UCSD-AML1 (cell line): ENCODE data around the gene MAP3K20.
"Not testable (repeated sequence)": the region's sequence is repeated elsewhere in the genome, so short reads cannot be mapped to it uniquely, and the experiment has no call there.

ENCODE experiments used
- DNase-seq: peaks from one replicate; lab custom pipeline; 2025; ENCODE audit not compliant: unreplicated experiment; lab: John Stamatoyannopoulos, UW

MAP3K20 gene

DNA sequence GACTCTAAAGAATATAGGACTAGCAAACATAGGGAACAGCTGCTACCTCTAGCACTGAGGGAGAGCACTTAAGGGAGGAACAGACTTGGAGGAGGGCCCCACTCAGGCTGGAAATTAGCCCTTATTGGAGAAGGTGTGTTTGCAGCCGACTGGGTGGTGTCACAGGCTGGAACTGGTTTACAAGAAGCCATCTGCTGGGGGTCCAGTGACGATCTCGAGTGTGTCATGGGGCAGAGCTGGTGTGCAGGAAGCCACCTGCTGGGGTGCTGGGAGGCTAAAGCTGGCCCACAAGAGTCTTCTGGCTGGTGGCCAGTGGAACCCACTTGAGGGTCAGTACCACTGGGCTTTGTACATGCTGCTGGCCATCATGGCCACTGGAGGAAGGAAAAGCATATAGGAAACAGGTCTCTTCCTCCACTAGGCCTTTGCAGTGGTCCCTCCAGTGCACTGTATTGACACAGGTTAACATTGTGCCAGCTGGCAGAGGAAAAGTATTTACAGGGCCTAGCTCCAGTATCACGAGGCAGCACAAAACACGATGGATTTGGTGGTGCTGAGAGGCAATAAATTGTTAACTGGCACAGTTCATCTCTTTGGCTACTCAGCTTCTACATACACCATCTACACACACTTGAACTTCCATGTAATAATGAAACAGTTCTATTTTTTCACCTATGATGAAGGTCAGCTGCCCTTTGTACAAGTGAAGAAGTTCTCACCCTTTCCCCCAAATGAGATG, 43.6 kb downstream of the MAP3K20 start:
- no peak for DNase-seq

DNA sequence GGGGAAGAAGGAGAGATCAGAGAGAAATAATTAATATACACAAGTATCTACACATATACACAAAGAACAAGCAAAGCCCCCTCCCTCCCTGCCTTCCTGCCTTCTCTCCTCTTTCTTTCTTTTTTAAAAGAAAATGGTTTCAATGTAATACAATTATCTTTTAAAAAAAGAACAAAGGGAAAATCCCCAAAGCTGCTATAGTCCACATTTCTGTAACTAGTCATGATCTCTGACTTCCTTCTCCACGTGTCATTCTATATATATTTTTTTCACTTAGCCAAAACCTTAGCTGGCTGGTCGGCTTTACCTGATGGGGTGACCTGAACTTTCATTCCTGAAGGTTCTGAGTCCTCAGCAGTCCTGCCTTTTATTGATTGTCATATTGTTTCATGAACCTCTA, 44.3 kb downstream of the MAP3K20 start:
- no peak for DNase-seq

DNA sequence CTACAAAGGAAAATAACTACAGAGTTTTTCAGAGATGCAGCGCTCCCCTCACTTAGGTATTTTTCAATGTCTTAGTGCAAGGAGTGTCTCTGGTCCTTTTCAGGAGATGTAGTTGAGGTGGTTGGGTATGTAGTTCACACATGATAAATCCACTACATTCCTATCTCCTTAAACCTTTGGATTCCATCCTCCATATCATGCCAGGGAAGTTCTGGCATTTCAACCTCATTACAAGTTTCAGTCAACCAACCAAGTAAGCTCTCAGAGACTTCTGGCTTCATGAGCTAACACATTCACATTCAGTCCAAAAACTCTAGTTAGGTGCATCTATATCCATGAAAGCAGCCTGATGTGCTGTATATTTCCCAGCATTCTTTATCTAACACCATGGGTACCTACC, 47.3 kb downstream of the MAP3K20 start:
- no peak for DNase-seq

GRCh38 chr2:173124441-173124840, 48.8 kb downstream of the MAP3K20 start:
- DNase-seq, result peak; percentile 36

DNA sequence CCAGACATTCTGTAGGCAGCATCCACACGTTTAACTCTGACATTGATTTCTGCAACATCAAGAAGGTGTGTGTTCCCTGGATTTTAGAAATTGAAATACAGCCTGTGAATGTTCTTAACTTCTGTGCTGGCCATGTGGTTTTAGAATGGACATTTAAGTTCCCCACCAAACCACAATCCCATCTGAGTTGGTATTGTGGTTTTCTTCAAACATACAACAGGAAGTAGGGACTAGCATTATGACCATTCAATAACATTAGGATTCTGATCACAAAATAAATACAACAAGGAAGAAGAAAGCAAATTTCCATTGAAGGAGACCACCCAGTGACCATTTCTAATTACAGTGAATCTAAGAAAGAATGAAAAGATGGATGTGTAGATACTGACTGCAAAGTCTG, 51.2 kb downstream of the MAP3K20 start:
- DNase-seq, result no peak

DNA sequence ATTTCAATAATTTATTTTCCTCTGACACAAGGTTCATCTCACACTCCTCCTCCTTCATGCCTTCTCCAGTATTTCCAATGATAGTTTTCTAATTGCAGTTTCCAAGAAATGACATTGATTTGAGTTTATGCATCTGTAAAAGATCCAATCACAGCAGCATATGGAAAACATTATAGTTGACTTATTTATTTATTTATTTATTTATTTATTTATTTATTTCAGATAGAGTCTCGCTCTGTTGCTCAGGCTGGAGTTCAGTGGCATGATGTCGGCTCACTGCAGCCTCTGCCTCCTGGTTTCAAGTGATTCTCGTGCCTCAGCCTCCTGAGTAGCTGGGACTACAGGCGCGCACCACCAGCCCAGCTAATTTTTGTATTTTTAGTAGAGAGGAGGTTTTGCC, 52.5 kb downstream of the MAP3K20 start:
- DNase-seq, result not testable (repeated sequence)

DNA sequence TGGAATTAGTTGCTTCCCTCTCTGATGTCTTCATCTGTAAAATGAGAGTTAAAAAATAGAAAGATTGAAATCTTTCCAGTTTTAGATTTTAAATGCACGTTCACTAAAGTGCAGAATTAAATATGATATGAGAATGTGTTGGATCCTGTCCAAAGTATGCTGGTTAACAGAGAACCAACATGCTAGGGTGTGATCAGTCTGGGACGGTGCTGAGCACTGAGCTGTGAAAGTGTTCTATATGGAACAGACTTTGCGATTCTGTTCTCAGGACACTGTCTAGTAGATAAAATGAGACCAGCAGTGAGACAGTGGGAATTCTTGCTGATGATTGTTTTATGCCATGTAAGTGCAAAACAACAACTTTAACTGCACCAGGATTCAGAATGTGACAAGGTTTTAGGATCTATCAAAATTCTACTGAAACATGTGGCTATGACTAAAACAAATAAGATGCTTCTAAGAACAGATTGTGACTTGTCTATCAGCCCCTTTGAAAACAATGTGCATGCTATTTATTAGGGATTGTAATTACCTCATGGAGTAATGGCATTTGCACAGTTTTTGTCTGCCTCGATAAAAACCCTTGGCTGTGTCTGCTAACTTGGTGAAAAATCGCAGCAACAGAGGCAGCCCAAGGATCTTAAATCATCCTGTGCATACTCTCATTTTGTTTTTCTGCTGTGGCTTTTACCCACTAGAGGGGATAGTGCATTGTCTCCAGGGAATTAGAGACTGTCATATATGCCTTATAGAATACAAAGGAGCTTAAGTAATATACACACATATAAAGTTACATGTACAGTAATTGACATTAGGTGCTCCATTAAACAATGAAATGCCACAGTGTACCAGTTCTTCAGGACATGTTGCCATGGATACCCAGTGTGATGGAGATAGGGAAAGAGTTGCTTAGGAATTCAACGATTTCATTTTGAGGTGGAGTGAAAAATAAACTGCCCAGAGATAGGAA, 55.1 kb downstream of the MAP3K20 start:
- DNase-seq, result no peak

DNA sequence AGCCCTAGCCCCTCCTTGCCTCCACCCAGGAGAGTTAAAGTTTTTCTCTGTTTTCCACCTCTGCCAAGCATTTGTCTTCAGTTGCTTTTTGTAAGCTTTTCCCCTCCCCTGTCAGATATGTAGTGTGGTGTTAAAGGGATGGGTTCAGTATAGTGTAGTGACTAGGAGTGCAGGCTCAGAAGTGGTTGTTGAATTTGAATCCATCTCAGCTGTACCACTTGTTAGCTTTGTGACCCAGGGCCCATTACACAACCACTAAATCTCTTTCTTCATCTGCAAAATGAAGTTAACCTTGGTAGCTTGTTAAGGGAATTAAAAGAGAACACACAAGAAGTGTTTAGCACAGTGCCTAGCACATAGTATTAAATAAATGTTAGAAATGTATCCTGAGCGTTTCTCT, 56.9 kb downstream of the MAP3K20 start:
- DNase-seq, result no peak

GRCh38 chr2:173134703-173135102, 59.1 kb downstream of the MAP3K20 start:
- DNase-seq, result peak; percentile 9

DNA sequence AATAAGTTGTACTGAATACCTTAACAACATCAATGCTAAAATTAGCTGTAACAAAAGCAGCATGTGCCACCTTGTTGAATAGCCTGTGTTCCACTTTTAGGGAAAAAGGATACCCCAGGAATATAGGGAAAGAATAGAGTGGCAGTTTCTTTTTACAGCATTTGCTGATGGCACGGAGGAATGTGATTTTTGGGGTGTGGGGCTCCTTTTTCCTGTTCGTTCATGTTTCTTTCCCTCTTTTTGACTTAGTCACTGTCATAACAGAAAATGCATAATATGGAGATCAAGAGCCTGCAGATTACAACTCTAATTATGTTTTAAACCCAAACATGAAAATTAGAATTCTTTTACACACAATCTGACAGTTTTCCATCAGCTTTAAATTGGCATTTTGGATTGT, 60.4 kb downstream of the MAP3K20 start:
- no peak for DNase-seq

GRCh38 chr2:173136599-173136998, 61.0 kb downstream of the MAP3K20 start:
- DNase-seq, result no peak

DNA sequence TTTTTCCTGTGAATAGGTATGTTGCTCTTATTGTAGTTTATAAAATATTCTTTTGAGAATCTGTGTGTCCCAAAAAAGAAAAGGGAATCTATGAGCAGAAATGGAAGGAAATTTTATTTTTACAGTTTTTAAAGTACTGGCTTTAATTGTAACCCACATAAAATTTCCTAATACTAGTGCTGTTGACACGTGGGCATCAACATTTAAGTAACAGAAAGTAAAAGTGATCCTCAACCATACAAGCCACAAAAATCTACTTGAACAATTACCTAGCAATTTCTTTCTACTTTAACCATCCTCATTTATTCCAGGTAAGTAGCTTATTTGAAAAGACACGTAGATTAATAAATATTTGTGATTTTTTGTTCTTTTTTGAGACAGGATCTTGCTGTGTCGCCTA, 62.0 kb downstream of the MAP3K20 start:
- DNase-seq, result no peak

GRCh38 chr2:173138962-173139361, 63.3 kb downstream of the MAP3K20 start:
- no peak for DNase-seq

DNA sequence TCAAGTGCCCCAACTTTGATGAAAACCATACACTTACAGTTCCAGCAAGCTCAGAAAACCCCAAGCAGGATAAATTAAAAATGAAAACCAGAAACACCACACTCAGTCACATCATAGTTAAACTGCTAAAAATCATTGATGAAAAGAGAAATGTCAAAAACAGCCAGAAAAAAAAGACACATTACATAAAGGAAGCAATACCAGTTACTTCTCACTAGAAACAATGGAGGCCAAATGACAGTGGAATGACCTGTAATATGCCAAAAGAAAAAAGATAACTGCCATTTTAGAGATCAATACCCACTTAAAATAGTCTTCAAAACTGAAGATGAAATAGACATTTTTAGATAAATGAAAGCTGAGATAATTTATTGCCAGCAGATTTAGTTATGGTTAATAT, 66.0 kb downstream of the MAP3K20 start:
- DNase-seq, result no peak

DNA sequence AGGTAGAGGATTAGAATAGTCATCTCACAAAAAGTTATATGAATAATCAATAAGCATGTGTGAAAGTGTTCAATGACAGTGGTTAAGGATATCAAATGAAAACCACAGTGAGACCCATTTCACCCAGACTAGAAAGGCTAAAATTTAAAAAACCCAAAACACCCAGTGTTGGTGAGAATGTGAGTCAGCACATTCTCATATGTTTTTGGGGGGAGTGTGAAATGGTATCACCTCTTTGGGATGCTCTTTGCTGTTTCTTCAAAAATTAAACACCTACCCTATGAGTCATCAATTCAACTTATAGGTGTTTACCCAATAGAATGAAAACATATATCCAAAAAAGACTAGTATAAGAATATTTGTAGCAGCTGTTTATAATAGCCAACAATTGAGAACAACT, 69.8 kb downstream of the MAP3K20 start:
- DNase-seq, result no peak

- DNase-seq, result no peak
Observed at GRCh38 chr2:173146590-173146989, 70.9 kb downstream of the MAP3K20 start.

GRCh38 chr2:173148520-173148919, 72.9 kb downstream of the MAP3K20 start:
- no peak for DNase-seq

GRCh38 chr2:173149491-173149890, 73.8 kb downstream of the MAP3K20 start:
- DNase-seq, result no peak

DNA sequence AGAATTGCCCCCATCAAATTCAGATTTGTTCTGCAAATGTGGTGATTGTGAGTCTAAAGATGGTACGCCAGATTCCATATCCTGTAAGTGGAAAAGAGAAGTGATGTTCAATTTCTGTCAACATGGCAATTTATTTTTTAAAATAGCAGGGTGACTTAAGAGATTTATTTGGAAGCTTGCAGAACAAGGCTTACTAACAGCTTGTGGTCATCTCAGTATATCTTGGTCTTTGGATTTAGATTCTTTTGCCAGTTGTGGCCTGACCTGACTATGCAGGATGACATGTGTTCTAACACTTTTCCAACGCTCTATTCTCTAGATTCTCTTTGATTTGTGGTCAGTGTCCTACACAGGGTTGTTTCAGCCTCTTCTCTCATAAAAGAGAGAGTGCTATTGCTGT, 74.4 kb downstream of the MAP3K20 start:
- no peak for DNase-seq

DNA sequence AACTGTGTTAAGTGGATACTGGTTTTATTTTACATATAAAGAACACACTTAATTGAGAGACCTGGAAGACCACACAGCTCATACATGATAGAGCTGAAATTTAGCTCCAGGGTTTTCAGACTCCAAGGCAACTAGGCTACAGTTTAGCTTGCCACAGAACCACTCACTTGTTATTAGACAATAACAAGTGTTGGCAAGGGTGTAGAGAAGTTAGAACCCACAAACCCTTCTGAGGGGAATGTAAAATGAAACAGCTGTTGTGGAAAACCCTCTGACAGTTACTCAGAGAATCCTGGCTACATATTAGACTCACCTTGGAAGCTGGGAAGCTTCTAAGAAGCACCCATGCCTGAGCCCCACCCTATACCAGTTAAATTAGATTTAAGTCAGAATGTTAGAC, 75.3 kb downstream of the MAP3K20 start:
- no peak for DNase-seq

DNA sequence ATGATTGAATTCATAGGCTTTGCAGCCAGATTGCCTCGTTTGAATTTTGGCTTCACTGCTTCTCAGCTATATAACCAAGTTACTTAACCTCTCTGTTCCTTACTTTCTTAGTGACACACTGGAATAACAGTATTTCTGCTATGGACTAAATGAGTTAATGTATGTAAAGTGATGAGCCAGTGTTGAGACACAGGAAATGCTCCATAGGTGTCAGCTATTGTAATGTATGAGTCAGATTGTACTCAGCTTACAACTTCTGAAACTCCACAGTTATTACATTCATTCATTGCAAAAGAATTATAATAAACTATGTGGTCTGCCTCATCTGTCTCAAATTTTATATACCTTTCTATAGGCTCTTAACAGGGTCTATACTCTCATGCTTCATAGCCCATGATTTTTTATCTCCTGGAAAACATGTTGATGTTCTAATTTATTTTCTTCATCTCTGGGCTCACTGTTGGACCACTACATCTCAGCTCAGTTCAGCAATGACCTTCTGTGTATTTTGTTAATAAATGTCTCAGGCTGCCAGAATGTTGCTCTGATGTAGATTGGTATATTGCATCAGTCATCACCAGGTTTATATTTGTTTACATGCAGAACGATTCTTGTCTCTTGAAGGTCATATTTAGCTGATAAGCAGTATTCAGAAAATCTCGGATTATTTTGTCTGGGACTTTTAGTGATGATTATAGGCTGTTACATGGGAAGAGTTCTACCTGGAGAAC, 76.2 kb downstream of the MAP3K20 start:
- DNase-seq, result no peak
